ENCODE measurements around the gene TLL1. TPM values are rescaled to one million over a fixed set of nuclear protein-coding genes. Genes with fewer than 3 reads are reported as not detected.

Gene TLL1
- total and polyA plus RNA-seq, 3 donors from 2014 or later = 0.71 to 1.1 (median 0.94) TPM

GRCh38 chr4:165926307-165926706 is 53.3 kb downstream of the TLL1 start:
- DNase-seq = no peak
- Histone ChIP-seq H3K27me3 (no peaks in the 10 kb centered on the region), H3K4me3 (no peak overlapping the region), H3K4me1 (no peaks in the 10 kb centered on the region), H3K27ac (no peak overlapping the region), H3K36me3 (ENCODE audit: low read depth, missing control alignments) (no peaks in the 10 kb centered on the region), H3K9me3 (no peaks in the 10 kb centered on the region)
- intact Hi-C loops (cut with DNase I; ENCODE audit: low total_unique reads) = no loop called here
- WGBS, 2 donors = 86 to 89% methylated on average over 6 of the region's 6 CpGs
- TF ChIP-seq CTCF (IDR thresholded peaks at IDR 0.05) (no peak), POLR2A (IDR thresholded peaks at IDR 0.05) (no peak)

GRCh38 chr4:165927366-165927765 is 54.3 kb downstream of the TLL1 start:
- H3K9me3 ChIP-seq = no peaks in the 10 kb centered on the region
- 91 to 98% methylated on average over 3 of the region's 3 CpGs for WGBS, 2 donors
- no peaks in the 10 kb centered on the region for H3K4me1 ChIP-seq
- H3K27ac ChIP-seq = no peak overlapping the region
- no peaks in the 10 kb centered on the region for H3K27me3 ChIP-seq
- DNase-seq = no peak
- TF ChIP-seq CTCF (IDR thresholded peaks at IDR 0.05) (no peak), POLR2A (IDR thresholded peaks at IDR 0.05) (no peak)
- H3K4me3 ChIP-seq = no peak overlapping the region
- intact Hi-C loops (cut with DNase I; ENCODE audit: low total_unique reads) = no loop called here
- H3K36me3 ChIP-seq (ENCODE audit: low read depth, missing control alignments) = no peaks in the 10 kb centered on the region

GRCh38 chr4:165927815-165928214 is 54.8 kb downstream of the TLL1 start:
- Histone ChIP-seq H3K4me1 (no peaks in the 10 kb centered on the region), H3K4me3 (no peak overlapping the region), H3K9me3 (no peaks in the 10 kb centered on the region), H3K27me3 (no peaks in the 10 kb centered on the region), H3K27ac (no peak overlapping the region), H3K36me3 (ENCODE audit: low read depth, missing control alignments) (no peaks in the 10 kb centered on the region)
- TF ChIP-seq POLR2A (IDR thresholded peaks at IDR 0.05) = no peak
- no peak for TF ChIP-seq CTCF (IDR thresholded peaks at IDR 0.05)
- intact Hi-C loops (cut with DNase I; ENCODE audit: low total_unique reads) = no loop called here
- WGBS, 2 donors = 97 to 98% methylated on average over 3 of the region's 3 CpGs
- no peak for DNase-seq

- Histone ChIP-seq H3K36me3 (ENCODE audit: low read depth, missing control alignments) (no peaks in the 10 kb centered on the region), H3K4me3 (no peak overlapping the region), H3K9me3 (no peaks in the 10 kb centered on the region), H3K27me3 (no peaks in the 10 kb centered on the region), H3K4me1 (no peaks in the 10 kb centered on the region), H3K27ac (no peak overlapping the region)
- intact Hi-C loops (cut with DNase I; ENCODE audit: low total_unique reads) = no loop called here
- 91 to 98% methylated on average over 2 of the region's 2 CpGs for WGBS, 2 donors
- no peak for DNase-seq
- TF ChIP-seq POLR2A (IDR thresholded peaks at IDR 0.05) = no peak
- no peak for TF ChIP-seq CTCF (IDR thresholded peaks at IDR 0.05)
Observed at GRCh38 chr4:165928601-165929000, 55.6 kb downstream of the TLL1 start.

GRCh38 chr4:165929662-165930061 is 56.6 kb downstream of the TLL1 start:
- Histone ChIP-seq H3K27me3 (no peaks in the 10 kb centered on the region), H3K4me3 (no peak overlapping the region), H3K4me1 (no peaks in the 10 kb centered on the region), H3K9me3 (no peaks in the 10 kb centered on the region), H3K36me3 (ENCODE audit: low read depth, missing control alignments) (no peaks in the 10 kb centered on the region), H3K27ac (no peak overlapping the region)
- intact Hi-C loops (cut with DNase I; ENCODE audit: low total_unique reads) = no loop called here
- no peak for DNase-seq
- WGBS, 2 donors = 79 to 85% methylated on average over 2 of the region's 2 CpGs
- no peak for TF ChIP-seq CTCF (IDR thresholded peaks at IDR 0.05)
